ENCODE measurements around the gene EYA3.

Gene EYA3

GRCh38 chr1:28067523-28068090 is 20.8 kb downstream of the EYA3 start:
- no peak overlapping the region for H3K9ac ChIP-seq (ENCODE audit: low read length)
- no peaks in the 10 kb centered on the region for H3K4me1 ChIP-seq (ENCODE audit: control insufficient read depth in 1 of 2, insufficient read depth in 2 of 2, low read length in 2 of 2)
- no peak overlapping the region for H2BK120ac ChIP-seq (ENCODE audit: insufficient read depth, low read length, poor library complexity)
- H2AK5ac ChIP-seq (ENCODE audit: low read length) = no peak overlapping the region
- WGBS (ENCODE audit: extremely low coverage, insufficient coverage, insufficient read length) = no CpG with 5 or more reads among the region's 2 CpGs
- H3K4me3 ChIP-seq (ENCODE audit: low read depth, low read length) = no peak overlapping the region
- no peak overlapping the region for H3K14ac ChIP-seq (ENCODE audit: low read length)
- no peaks in the 10 kb centered on the region for H3K79me2 ChIP-seq (ENCODE audit: control insufficient read depth, insufficient read depth, low read length, poor library complexity)
- no peak overlapping the region for H2BK12ac ChIP-seq (ENCODE audit: low read length)
- no peaks in the 10 kb centered on the region for H3K79me1 ChIP-seq (ENCODE audit: low read length)
- H4K8ac ChIP-seq (ENCODE audit: low read depth, low read length) = no peak overlapping the region
- no peak overlapping the region for H3K18ac ChIP-seq (ENCODE audit: low read length)
- H3K27ac ChIP-seq (ENCODE audit: low read depth, low read length) = no peak overlapping the region
- H4K12ac ChIP-seq (ENCODE audit: low read depth, low read length) = no peak overlapping the region
- H3K4ac ChIP-seq (ENCODE audit: low read depth, low read length) = no peak overlapping the region
- H2BK5ac ChIP-seq (ENCODE audit: low read depth, low read length, poor library complexity) = no peak overlapping the region
- no peaks in the 10 kb centered on the region for H3K36me3 ChIP-seq (ENCODE audit: control insufficient read depth in 1 of 2, insufficient read depth in 2 of 2, low read length in 2 of 2)
- H3K4me2 ChIP-seq (ENCODE audit: low read length) = no peak overlapping the region
- H2AFZ ChIP-seq (ENCODE audit: insufficient read depth, low read length, poor library complexity) = no peak overlapping the region
- H3K27me3 ChIP-seq (ENCODE audit: insufficient read depth, low read length) = no peaks in the 10 kb centered on the region
- no peaks in the 10 kb centered on the region for H3K9me3 ChIP-seq (ENCODE audit: insufficient read depth, low read depth, low read length)
- H3K23ac ChIP-seq (ENCODE audit: low read length) = no peak overlapping the region
- no peak overlapping the region for H4K91ac ChIP-seq (ENCODE audit: low read depth, low read length)
- no peak for DNase-seq

- no peak overlapping the region for H2BK12ac ChIP-seq (ENCODE audit: low read length)
- no peak overlapping the region for H4K91ac ChIP-seq (ENCODE audit: low read depth, low read length)
- H2AFZ ChIP-seq (ENCODE audit: insufficient read depth, low read length, poor library complexity) = no peak overlapping the region
- no peak for DNase-seq
- H3K18ac ChIP-seq (ENCODE audit: low read length) = no peak overlapping the region
- H3K27ac ChIP-seq (ENCODE audit: low read depth, low read length) = no peak overlapping the region
- H3K4ac ChIP-seq (ENCODE audit: low read depth, low read length) = no peak overlapping the region
- no peak overlapping the region for H4K8ac ChIP-seq (ENCODE audit: low read depth, low read length)
- H3K79me2 ChIP-seq (ENCODE audit: control insufficient read depth, insufficient read depth, low read length, poor library complexity) = no peaks in the 10 kb centered on the region
- H3K27me3 ChIP-seq (ENCODE audit: insufficient read depth, low read length) = no peaks in the 10 kb centered on the region
- no peaks in the 10 kb centered on the region for H3K9me3 ChIP-seq (ENCODE audit: insufficient read depth, low read depth, low read length)
- H2BK120ac ChIP-seq (ENCODE audit: insufficient read depth, low read length, poor library complexity) = no peak overlapping the region
- H4K12ac ChIP-seq (ENCODE audit: low read depth, low read length) = no peak overlapping the region
- H3K4me1 ChIP-seq (ENCODE audit: control insufficient read depth in 1 of 2, insufficient read depth in 2 of 2, low read length in 2 of 2) = no peaks in the 10 kb centered on the region
- no peak overlapping the region for H3K4me2 ChIP-seq (ENCODE audit: low read length)
- no peak overlapping the region for H3K14ac ChIP-seq (ENCODE audit: low read length)
- no CpG with 5 or more reads among the region's 3 CpGs for WGBS (ENCODE audit: extremely low coverage, insufficient coverage, insufficient read length)
- H2BK5ac ChIP-seq (ENCODE audit: low read depth, low read length, poor library complexity) = no peak overlapping the region
- no peaks in the 10 kb centered on the region for H3K79me1 ChIP-seq (ENCODE audit: low read length)
- H2AK5ac ChIP-seq (ENCODE audit: low read length) = no peak overlapping the region
- H3K9ac ChIP-seq (ENCODE audit: low read length) = no peak overlapping the region
- H3K4me3 ChIP-seq (ENCODE audit: low read depth, low read length) = no peak overlapping the region
- no peaks in the 10 kb centered on the region for H3K36me3 ChIP-seq (ENCODE audit: control insufficient read depth in 1 of 2, insufficient read depth in 2 of 2, low read length in 2 of 2)
- no peak overlapping the region for H3K23ac ChIP-seq (ENCODE audit: low read length)
Observed at GRCh38 chr1:28066393-28067154, 21.8 kb downstream of the EYA3 start.

DNA sequence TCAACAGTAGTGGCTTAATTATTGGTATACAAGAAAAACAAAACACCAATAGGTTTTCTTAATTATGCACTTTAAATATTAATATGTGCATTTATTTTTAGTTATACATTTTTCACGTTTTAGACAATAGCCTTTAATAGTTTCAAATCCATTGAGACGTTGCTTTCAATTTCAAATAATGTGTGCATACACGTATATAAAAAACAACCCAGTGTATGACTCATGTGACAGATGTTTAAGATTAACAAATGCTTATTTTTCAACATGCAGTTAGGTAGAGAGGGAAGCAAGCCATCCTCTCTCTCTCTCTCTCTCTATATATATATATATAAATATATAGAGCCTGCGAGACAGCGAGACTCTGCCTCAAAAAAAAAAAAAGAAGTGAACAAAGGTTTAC is 24.3 kb downstream of the EYA3 start:
- Histone ChIP-seq H2AFZ (ENCODE audit: insufficient read depth, low read length, poor library complexity) (no peak overlapping the region), H3K4me2 (ENCODE audit: low read length) (no peak overlapping the region), H3K27ac (ENCODE audit: low read depth, low read length) (no peak overlapping the region), H3K4ac (ENCODE audit: low read depth, low read length) (no peak overlapping the region), H3K79me2 (ENCODE audit: control insufficient read depth, insufficient read depth, low read length, poor library complexity) (no peaks in the 10 kb centered on the region), H3K4me3 (ENCODE audit: low read depth, low read length) (no peak overlapping the region), H4K8ac (ENCODE audit: low read depth, low read length) (no peak overlapping the region), H3K36me3 (ENCODE audit: control insufficient read depth in 1 of 2, insufficient read depth in 2 of 2, low read length in 2 of 2) (no peaks in the 10 kb centered on the region), H3K79me1 (ENCODE audit: low read length) (no peaks in the 10 kb centered on the region), H2BK5ac (ENCODE audit: low read depth, low read length, poor library complexity) (no peak overlapping the region), H2BK120ac (ENCODE audit: insufficient read depth, low read length, poor library complexity) (no peak overlapping the region), H3K4me1 (ENCODE audit: control insufficient read depth in 1 of 2, insufficient read depth in 2 of 2, low read length in 2 of 2) (no peaks in the 10 kb centered on the region), H3K18ac (ENCODE audit: low read length) (no peak overlapping the region), H3K9ac (ENCODE audit: low read length) (no peak overlapping the region), H4K91ac (ENCODE audit: low read depth, low read length) (no peak overlapping the region), H2BK12ac (ENCODE audit: low read length) (no peak overlapping the region), H3K27me3 (ENCODE audit: insufficient read depth, low read length) (no peaks in the 10 kb centered on the region), H3K14ac (ENCODE audit: low read length) (no peak overlapping the region), H3K9me3 (ENCODE audit: insufficient read depth, low read depth, low read length) (no peaks in the 10 kb centered on the region), H2AK5ac (ENCODE audit: low read length) (no peak overlapping the region), H4K12ac (ENCODE audit: low read depth, low read length) (no peak overlapping the region), H3K23ac (ENCODE audit: low read length) (no peak overlapping the region)
- no CpG with 5 or more reads among the region's 5 CpGs for WGBS (ENCODE audit: extremely low coverage, insufficient coverage, insufficient read length)
- peak in 1 of 2 donors; percentile 37 for DNase-seq

GRCh38 chr1:28062806-28063205 is 25.6 kb downstream of the EYA3 start:
- Histone ChIP-seq H3K27ac (ENCODE audit: low read depth, low read length) (no peak overlapping the region), H2AK5ac (ENCODE audit: low read length) (no peak overlapping the region), H3K9ac (ENCODE audit: low read length) (no peak overlapping the region), H3K4ac (ENCODE audit: low read depth, low read length) (no peak overlapping the region), H3K36me3 (ENCODE audit: control insufficient read depth in 1 of 2, insufficient read depth in 2 of 2, low read length in 2 of 2) (no peaks in the 10 kb centered on the region), H2AFZ (ENCODE audit: insufficient read depth, low read length, poor library complexity) (no peak overlapping the region), H3K18ac (ENCODE audit: low read length) (no peak overlapping the region), H3K4me1 (ENCODE audit: control insufficient read depth in 1 of 2, insufficient read depth in 2 of 2, low read length in 2 of 2) (no peaks in the 10 kb centered on the region), H2BK12ac (ENCODE audit: low read length) (no peak overlapping the region), H4K8ac (ENCODE audit: low read depth, low read length) (no peak overlapping the region), H3K4me3 (ENCODE audit: low read depth, low read length) (no peak overlapping the region), H3K14ac (ENCODE audit: low read length) (no peak overlapping the region), H2BK5ac (ENCODE audit: low read depth, low read length, poor library complexity) (no peak overlapping the region), H4K91ac (ENCODE audit: low read depth, low read length) (no peak overlapping the region), H3K23ac (ENCODE audit: low read length) (no peak overlapping the region), H3K79me1 (ENCODE audit: low read length) (no peaks in the 10 kb centered on the region), H3K79me2 (ENCODE audit: control insufficient read depth, insufficient read depth, low read length, poor library complexity) (no peaks in the 10 kb centered on the region), H2BK120ac (ENCODE audit: insufficient read depth, low read length, poor library complexity) (no peak overlapping the region), H3K27me3 (ENCODE audit: insufficient read depth, low read length) (no peaks in the 10 kb centered on the region), H4K12ac (ENCODE audit: low read depth, low read length) (no peak overlapping the region), H3K4me2 (ENCODE audit: low read length) (no peak overlapping the region), H3K9me3 (ENCODE audit: insufficient read depth, low read depth, low read length) (no peaks in the 10 kb centered on the region)
- DNase-seq = peak in 1 of 2 donors; percentile 4
- no CpG with 5 or more reads among the region's 7 CpGs for WGBS (ENCODE audit: extremely low coverage, insufficient coverage, insufficient read length)

Measured in trophoblast cell (in vitro differentiated cells and primary cell).